HepG2 (cell line): Measurements from ENCODE around the gene USP5. TPM values are rescaled to one million over a fixed set of nuclear protein-coding genes. Genes with fewer than 3 reads are reported as not detected.
A peak's percentile ranks its signal among the peaks of the same experiment; 100 is the strongest.

Source experiments
- BHLHE40 ChIP-seq: IDR thresholded peaks from 2 replicates; pipeline ENCODE4 v1.6.1; 2011; ENCODE audit warnings: low read length, improper control_type of control experiment
- CTCF ChIP-seq: sonication (generic); formaldehyde crosslinking; IDR thresholded peaks from 2 replicates; pipeline ENCODE4 v1.5.0; 2020; ENCODE audit warnings: mild to moderate bottlenecking, missing genetic modification reagents, moderate library complexity
- FUBP1 ChIP-seq: sonication (generic); formaldehyde crosslinking; IDR thresholded peaks from 2 replicates; pipeline ENCODE4 v1.5.1; 2020; ENCODE audit warnings: missing genetic modification reagents, mild to moderate bottlenecking, borderline replicate concordance
- IKZF5 ChIP-seq: IDR thresholded peaks from 2 replicates; pipeline ENCODE4 v1.6.1; 2018; ENCODE audit warnings: missing genetic modification reagents, mild to moderate bottlenecking, missing compliant biosample characterization
- JUN ChIP-seq: sonication (generic); formaldehyde crosslinking; IDR thresholded peaks from 2 replicates; pipeline ENCODE4 v1.4.0; 2020; ENCODE audit warnings: mild to moderate bottlenecking, missing genetic modification reagents
- KLF11 ChIP-seq: IDR thresholded peaks from 2 replicates; pipeline ENCODE4 v1.6.1; 2016; ENCODE audit warnings: missing compliant biosample characterization
- MIER3 ChIP-seq: IDR thresholded peaks from 2 replicates; pipeline ENCODE4 v1.6.1; 2016; ENCODE audit warnings: missing compliant biosample characterization, borderline replicate concordance
- MZF1 ChIP-seq: sonication (generic); formaldehyde crosslinking; IDR thresholded peaks from 2 replicates; pipeline ENCODE4 v1.8.1; 2023; ENCODE audit warnings: mild to moderate bottlenecking, missing genetic modification reagents, borderline replicate concordance
- NCOR1 ChIP-seq: fragments of 200-600 bp; sonication (generic); IDR thresholded peaks from 2 replicates; pipeline ENCODE4 v1.7.0; 2017; ENCODE audit warnings: antibody characterized with exemption, low read length, borderline replicate concordance
- PHF21A ChIP-seq: sonication (generic); formaldehyde crosslinking; IDR thresholded peaks from 2 replicates; pipeline ENCODE4 v1.5.0; 2020; ENCODE audit warnings: mild to moderate bottlenecking, missing genetic modification reagents
- POLR2A ChIP-seq, 2 experiments: IDR thresholded peaks; 2 replicates each; pipeline ENCODE4 v1.6.1; 2011; ENCODE audit warnings: low read depth in 2 of 2, low read length in 2 of 2, mild to moderate bottlenecking in 1 of 2, moderate library complexity in 1 of 2; ENCODE audit not compliant: insufficient read depth in 1 of 2
- ZFP82 ChIP-seq: sonication (generic); formaldehyde crosslinking; IDR thresholded peaks from 2 replicates; pipeline ENCODE4 v1.5.1; 2020; ENCODE audit warnings: mild to moderate bottlenecking, missing genetic modification reagents, borderline replicate concordance
- ZFP90 ChIP-seq: sonication (generic); formaldehyde crosslinking; IDR thresholded peaks from 2 replicates; pipeline ENCODE4 v1.8.0; 2022; ENCODE audit warnings: missing genetic modification reagents, mild to moderate bottlenecking, inconsistent platforms, borderline replicate concordance
- ZMAT5 ChIP-seq: sonication (generic); formaldehyde crosslinking; IDR thresholded peaks from 2 replicates; pipeline ENCODE4 v1.5.0; 2020; ENCODE audit warnings: mild to moderate bottlenecking, low read depth, missing genetic modification reagents, borderline replicate concordance
- ZMYM4 ChIP-seq: sonication (generic); formaldehyde crosslinking; IDR thresholded peaks from 2 replicates; pipeline ENCODE4 v1.8.1; 2023; ENCODE audit warnings: mild to moderate bottlenecking, missing genetic modification reagents
- ZNF18 ChIP-seq: sonication (generic); formaldehyde crosslinking; IDR thresholded peaks from 2 replicates; pipeline ENCODE4 v1.8.0; 2022; ENCODE audit warnings: mild to moderate bottlenecking, missing genetic modification reagents; ENCODE audit not compliant: insufficient replicate concordance
- ZNF296 ChIP-seq: sonication (generic); formaldehyde crosslinking; conservative IDR thresholded peaks from 2 replicates; pipeline ENCODE4 v1.5.0; 2020; ENCODE audit warnings: mild to moderate bottlenecking, missing genetic modification reagents
- ZNF335 ChIP-seq: sonication (generic); formaldehyde crosslinking; IDR thresholded peaks from 2 replicates; pipeline ENCODE4 v1.4.0; 2020; ENCODE audit warnings: missing genetic modification reagents
- ZNF343 ChIP-seq: sonication (generic); formaldehyde crosslinking; IDR thresholded peaks from 2 replicates; pipeline ENCODE4 v1.4.0; 2020; ENCODE audit warnings: mild to moderate bottlenecking, missing genetic modification reagents
- ZNF451 ChIP-seq: sonication (generic); formaldehyde crosslinking; IDR thresholded peaks from 2 replicates; pipeline ENCODE4 v1.5.0; 2020; ENCODE audit warnings: mild to moderate bottlenecking, missing genetic modification reagents
- ZNF674 ChIP-seq: sonication (generic); formaldehyde crosslinking; IDR thresholded peaks from 2 replicates; pipeline ENCODE4 v1.5.0; 2020; ENCODE audit warnings: low read depth, mild to moderate bottlenecking, missing genetic modification reagents
- ZNF768 ChIP-seq: sonication (generic); formaldehyde crosslinking; IDR thresholded peaks from 2 replicates; pipeline ENCODE4 v1.4.0; 2020; ENCODE audit warnings: missing genetic modification reagents
- ZNF782 ChIP-seq: sonication (generic); formaldehyde crosslinking; IDR thresholded peaks from 2 replicates; pipeline ENCODE4 v1.4.0; 2020; ENCODE audit warnings: missing genetic modification reagents, mild to moderate bottlenecking, borderline replicate concordance
- ZNF883 ChIP-seq: sonication (generic); formaldehyde crosslinking; IDR thresholded peaks from 2 replicates; pipeline ENCODE4 v1.5.1; 2020; ENCODE audit warnings: mild to moderate bottlenecking, missing genetic modification reagents; ENCODE audit errors: not compliant biosample characterization
- polyA plus RNA-seq, 8 experiments: library from polyadenylated mRNA; depleted of rRNA in 3 of 8; stranded (reverse) in 7 of 8; unstranded in 1 of 8; fragments of >200 nt; fragmentation: Illumina TruSeq in 4 of 8; extraction: Trizol in 4 of 8; gene quantifications; 2 replicates each; pipeline versions ENCODE4 v1.2.1 to v1.2.3, GENCODE V29; 2011 to 2016; ENCODE audit warnings: low read depth in 4 of 8, missing spikeins in 1 of 8, mixed read lengths in 1 of 8; ENCODE audit not compliant: insufficient read depth in 1 of 8
- total RNA-seq, 5 experiments: library from RNA; depleted of rRNA; stranded (reverse); fragments of >200 nt; fragmentation: Illumina TruSeq; extraction: Trizol; gene quantifications; 2 replicates each; pipeline ENCODE4 v1.2.3, GENCODE V29; 2016; ENCODE audit warnings: low read depth in 1 of 5

The USP5 gene
- total and polyA plus RNA-seq, 2 of the 13 experiments (the other 11 are each of a cell fraction or from before 2014, with no cell fraction given) = 39.6 to 56.0 TPM

- TF ChIP-seq ZNF18 (CRISPR knock-in tag) (no peak), ZNF674 (CRISPR knock-in tag) (no peak), CTCF (peak; percentile 95), ZFP82 (CRISPR knock-in tag) (no peak), IKZF5 (CRISPR knock-in tag) (no peak), MIER3 (CRISPR knock-in tag) (no peak; the same call in 1 of the 2 replicates), ZMYM4 (CRISPR knock-in tag) (no peak), PHF21A (0 out of 2 replicates have a peak, but pooled peaks have one; percentile 47), KLF11 (no peak), MZF1 (CRISPR knock-in tag) (no peak), FUBP1 (CRISPR knock-in tag) (no peak), ZNF296 (CRISPR knock-in tag) (no peak), ZNF883 (no peak), ZNF343 (CRISPR knock-in tag) (no peak), ZNF782 (no peak), JUN (CRISPR knock-in tag) (no peak), POLR2A (IDR thresholded peaks at IDR 0.05; ENCODE audit: insufficient read depth in 1 of 2, low read depth in 2 of 2, low read length in 2 of 2) (no peak), ZFP90 (CRISPR knock-in tag) (peak; percentile 66; the same call in 1 of the 2 replicates), NCOR1 (no peak), ZNF335 (CRISPR knock-in tag) (no peak), ZNF451 (CRISPR knock-in tag) (no peak), BHLHE40 (0 out of 2 replicates have a peak, but pooled peaks have one; percentile 11), ZNF768 (CRISPR knock-in tag) (peak; percentile 28; the same call in 1 of the 2 replicates), ZMAT5 (CRISPR knock-in tag) (no peak)
Measured at GRCh38 chr12:6825398-6826124, 26.4 kb upstream of the USP5 start (continued).
